GM19438 (cell line): Measurements from ENCODE around the gene MRM2.

Source experiments
- ATAC-seq: cut with Tn5 transposase; IDR thresholded peaks from one replicate; pipeline ENCODE4 v1.9.1; 2021; ENCODE audit warnings: low read depth; ENCODE audit not compliant: unreplicated experiment

Gene MRM2

DNA sequence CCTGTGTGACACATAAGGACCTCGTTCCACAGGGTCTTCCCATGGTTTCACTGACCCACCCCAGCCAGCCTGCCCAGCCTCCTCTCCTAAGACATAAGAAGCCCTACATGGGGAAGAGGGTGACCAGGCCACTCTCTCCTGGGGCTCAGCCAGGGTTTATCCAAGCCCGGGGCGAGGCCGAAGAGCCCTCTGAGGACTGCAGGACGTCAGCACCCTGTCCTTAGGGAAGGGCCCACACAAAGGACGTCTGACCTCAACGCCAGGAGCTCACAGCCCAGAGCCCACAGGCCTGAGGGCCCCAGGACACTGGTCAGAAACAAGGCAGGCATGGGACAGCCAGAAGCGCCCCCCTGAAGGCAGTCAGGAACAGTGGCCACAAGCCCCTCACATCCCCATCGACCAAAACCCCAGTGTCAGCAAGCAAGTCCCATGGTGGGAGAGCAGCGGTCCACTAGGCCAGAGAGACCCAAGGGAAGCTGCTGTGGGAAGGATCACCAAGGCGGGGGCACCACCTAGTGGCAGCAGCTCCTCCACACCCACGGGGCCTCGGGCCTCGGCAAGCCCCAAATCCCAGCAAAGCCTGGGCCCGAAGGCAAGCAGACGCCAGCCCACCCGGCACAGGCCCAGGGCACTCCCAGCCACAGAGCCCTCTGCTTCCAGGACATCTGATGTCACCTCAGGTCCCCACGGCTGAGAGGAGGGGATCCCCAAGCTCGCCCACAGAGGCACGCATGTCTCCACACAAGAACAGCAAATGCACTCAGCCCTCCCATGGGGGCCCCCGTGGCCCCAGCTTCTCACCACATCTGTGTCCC is 32.7 kb downstream of the MRM2 start:
- peak; percentile 56 for ATAC-seq

DNA sequence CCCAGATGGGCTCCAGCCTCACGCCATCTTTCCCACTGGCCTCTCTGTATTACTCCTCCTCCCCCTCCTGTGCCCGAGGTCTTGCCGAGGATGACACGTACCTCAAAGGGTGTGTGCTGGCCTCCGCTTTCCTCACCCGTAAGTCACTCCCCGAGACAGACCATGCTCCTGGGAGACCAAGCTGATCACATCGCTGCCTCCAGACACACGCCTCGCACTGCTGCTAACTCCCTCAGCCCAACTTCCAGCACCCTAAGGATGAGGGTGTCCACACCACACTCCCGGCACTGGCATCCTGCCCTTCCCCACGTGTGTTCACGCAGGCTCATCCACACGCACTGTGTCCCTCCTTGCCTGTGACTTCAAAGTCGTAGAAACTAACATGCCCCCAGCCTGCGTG is 33.3 kb downstream of the MRM2 start:
- no peak for ATAC-seq

GRCh38 chr7:2205036-2205780 is 36.8 kb downstream of the MRM2 start:
- ATAC-seq, result no peak

DNA sequence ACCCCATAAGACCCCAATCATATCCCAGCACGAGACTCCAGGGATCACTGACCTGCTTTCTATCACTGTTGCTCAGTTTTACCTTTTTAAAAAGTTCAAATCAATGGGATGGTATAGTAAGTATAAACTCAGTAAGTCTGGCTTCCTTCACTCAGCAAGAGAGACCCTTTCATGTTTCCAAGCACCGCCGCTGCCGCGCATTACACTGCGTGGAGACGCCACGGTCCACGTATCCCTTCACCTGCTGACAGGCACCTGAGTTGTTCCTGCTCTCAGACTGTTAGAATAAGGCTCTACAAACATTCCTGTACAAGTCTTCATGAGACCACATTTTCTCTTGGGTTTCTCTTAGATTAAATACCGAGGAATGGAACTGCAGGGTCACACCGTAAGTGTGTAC is 37.6 kb downstream of the MRM2 start:
- ATAC-seq, result no peak

DNA sequence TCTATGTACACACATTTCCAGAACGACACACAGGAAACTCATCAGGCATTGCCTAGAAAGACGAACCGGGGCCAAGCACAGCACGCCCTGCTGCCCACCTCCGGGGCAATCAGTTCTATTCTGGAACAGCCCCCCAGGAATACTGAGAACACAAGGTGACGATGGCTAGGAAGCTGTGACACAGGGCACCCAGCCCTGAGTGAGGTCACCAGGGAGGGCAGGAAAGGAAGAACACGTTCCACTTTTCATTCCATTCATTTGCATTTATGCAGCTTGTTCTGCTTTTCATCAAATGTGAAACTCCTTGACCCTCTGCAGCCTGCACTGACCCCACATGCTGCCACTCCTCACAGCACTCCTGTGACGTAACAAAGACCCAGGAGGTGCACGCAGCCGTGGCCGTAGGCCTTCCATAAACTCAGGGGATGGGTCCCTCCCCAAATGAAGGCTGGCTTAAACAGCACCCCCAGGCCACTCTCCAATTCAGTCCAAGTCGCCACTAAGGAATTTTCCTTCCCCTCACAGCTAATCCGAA is 38.2 kb downstream of the MRM2 start:
- peak; percentile 58 for ATAC-seq

GRCh38 chr7:2202901-2203765 is 38.9 kb downstream of the MRM2 start:
- no peak for ATAC-seq

DNA sequence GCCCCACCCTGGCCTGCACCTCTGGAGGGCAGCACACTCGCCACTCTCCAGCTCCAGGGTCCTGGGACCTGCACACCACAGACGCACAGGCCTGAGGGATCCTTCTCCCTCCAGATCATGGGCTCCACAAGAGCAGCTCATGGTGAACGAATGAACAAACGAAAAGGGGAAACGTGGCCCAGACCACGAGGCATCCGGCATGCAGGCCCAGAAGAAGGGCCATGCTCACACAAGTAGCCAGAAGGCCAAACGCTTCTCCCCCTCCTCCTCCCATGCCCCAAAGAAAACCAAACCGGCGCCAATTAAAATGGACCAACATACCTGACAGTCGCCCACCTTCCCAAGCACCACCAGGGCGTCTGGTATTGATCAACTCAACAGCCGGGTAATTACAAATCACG is 39.6 kb downstream of the MRM2 start:
- no peak for ATAC-seq

- ATAC-seq, result no peak
These were observed 40.2 kb downstream of the MRM2 start for GRCh38 chr7:2201686-2202360.

GRCh38 chr7:2201128-2201527 is 40.9 kb downstream of the MRM2 start:
- ATAC-seq, result no peak

DNA sequence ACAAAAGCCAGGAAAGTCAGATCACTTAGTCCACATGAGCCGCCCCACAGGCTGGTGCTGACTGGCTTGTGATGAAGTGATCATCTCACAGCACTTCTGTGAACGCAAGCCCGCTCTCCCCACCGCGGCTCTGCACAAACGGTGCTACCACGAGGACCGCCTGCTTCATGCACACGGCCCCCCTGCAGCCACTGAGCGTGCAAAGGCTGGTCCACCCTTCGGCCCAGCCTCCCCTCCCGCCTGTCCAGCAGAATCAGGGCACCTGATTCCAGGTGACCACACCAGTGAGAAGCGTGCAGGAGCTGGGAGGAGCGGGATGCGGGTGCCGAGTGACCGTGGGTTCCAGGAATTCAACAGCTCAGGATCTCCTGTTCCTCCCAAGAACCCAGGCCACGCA is 41.4 kb downstream of the MRM2 start:
- ATAC-seq, result no peak

DNA sequence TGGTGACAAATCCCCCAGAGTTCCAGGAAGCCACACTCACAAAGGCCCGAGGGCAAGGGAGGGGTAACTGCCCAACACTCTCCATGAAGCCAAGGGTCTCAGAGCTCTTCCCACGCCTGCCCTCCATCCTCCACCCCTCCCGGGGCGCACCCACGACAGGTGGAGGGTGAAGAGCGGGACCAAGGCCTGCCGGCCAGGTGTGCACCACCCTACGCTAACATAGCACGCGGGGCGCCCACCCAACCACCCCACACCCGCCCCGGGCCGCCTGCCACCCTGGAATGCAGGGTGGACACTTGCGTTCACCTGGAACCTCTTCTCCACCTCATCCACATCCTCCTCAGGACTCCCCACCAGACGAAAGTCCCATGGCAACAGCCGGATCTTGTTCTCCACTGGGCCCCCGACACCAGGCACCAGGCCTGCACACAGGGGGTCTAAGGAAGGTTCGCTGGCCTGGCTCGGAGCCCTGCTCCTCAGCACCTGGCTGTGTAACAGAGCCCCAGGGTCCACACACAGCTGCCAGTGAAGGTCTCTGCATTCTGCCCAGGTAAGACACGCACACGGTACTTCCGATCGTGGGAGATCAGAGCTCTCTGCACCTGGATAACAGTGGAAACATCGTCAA is 41.9 kb downstream of the MRM2 start:
- ATAC-seq, result no peak

- no peak for ATAC-seq
These were observed 42.5 kb downstream of the MRM2 start for GRCh38 chr7:2199528-2199927.

GRCh38 chr7:2198760-2199159 is 43.2 kb downstream of the MRM2 start:
- no peak for ATAC-seq

DNA sequence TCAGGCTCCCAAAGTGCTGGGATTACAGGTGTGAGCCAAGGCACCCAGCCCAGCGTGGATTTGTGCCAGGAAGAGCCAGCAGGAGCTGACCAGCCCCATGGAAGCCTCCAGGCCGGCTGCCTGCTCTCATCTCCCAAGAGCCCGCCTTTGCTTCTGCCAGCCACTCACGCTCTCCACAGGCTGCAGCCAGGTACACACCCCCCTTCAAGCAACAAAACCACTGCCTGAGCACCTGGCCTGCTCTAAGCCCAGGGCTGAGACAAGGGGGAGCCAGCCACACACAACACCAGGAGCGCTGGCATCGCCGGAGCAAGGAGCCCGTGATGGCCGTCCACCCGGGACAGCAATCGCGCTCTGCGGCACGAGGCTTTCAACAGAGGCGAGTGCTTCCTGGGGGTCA is 43.8 kb downstream of the MRM2 start:
- no peak for ATAC-seq

DNA sequence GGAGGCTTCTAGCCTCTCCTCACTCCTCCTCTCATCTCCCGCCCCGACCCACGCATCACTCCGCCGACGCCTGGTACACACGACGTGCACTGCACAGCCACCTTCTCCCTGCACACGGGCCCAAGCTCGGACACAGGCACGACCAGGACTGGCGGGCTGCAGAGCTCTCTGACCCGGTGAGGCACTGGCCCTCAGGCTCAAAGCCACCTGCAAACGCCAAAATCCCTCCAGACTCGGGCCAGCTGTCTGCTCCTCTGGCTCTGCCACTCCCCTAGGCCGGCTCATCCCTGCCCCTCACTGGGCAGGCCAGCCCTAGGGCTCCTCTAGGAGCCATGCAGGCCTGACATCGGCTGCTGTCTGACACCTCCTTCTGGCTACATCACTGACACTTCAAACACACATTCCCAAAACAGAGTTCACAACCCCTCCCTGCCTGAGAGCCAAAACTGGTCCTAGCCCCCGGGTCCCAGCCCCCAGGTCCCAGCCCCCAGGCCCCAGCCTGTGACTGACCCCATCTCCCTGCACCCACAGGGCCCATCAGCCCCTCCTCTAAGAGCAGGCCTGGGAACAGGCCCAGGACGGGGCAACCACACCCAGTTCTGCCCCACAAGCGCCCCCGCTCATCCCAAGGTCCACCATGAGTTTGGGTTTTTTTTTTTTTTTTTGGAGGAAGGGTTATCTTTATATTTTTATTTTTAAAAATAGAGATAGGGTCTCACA is 44.4 kb downstream of the MRM2 start:
- ATAC-seq, result no peak

GRCh38 chr7:2196381-2197378 is 45.3 kb downstream of the MRM2 start:
- ATAC-seq, result no peak

DNA sequence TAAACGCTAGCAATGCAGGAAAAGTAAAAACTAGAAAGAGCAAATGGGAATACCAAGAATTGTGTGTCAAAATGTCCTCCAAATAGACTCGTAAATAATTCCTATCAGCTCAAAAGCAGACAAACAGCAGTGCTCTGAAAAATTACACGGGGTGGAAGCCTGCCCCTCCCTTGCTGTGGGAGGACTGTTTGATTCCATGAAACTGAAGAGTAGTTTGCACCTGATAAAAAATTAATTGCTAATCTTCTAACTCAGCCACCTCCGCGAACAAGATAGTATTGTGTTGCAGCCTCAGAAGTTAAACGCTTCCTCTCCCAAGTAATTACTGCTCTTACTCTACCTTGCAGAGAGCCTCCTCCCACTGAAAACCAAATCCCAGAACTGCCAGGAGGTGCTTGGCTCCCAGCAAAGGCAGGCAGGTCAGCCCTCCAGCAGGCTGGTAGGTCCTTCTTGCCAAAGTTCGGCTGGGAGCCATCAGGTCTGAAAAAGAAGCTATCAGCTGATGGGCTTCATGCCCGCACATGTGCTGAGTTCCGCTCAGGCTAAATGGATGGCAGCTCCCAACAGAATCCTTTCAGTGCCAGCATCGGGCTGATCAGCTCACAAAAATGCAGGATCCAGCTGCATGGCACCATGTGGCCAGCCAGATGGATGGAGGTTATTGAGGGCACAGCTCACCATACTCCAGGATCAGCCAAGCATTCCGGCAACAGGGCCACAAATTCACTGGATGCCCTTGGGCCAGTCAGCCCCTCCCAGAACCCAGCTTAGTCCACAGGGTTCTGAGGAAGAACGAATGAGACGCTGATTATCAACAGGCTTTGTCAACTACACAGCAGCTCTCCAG is 46.4 kb downstream of the MRM2 start:
- no peak for ATAC-seq
